ENCODE results near the gene SLC9A5. TPM values are rescaled to one million over a fixed set of nuclear protein-coding genes. Genes with fewer than 3 reads are reported as not detected.

SLC9A5 gene
- total and polyA plus RNA-seq, 9 of the 15 experiments (the other 6 are each of a cell fraction or from before 2014, with no cell fraction given): 0.06 to 3.1 (median 1.2) TPM

DNA sequence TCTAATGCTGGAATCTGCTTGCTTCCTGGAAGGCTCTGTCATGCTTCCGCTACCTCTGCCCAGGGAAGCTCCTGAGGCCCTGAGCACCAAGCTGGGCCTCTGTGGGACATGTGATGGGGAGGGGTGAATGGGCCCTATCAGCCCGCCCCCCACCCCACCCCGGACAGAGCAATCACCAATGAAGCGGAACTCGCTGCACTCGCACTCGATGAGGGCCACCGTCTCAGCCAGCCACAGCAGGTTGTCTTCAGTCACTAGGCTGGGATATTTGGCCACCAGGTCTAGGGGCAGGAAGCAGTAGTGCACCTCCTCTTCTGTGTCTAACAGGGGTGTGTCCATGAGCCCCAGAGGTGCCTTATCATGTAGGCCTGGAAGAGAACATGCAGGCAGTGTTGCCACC lies 54.2 kb downstream of the SLC9A5 start:
- no TSS peak for BruUV-seq (replicated peaks)
- in situ Hi-C loops (cut with MboI) (no loop called here), intact Hi-C loops (cut with micrococcal nuclease) (no loop called here)
- TF ChIP-seq SP2 (IDR thresholded peaks at IDR 0.05; ENCODE audit: extremely low read depth, low read depth, low read length, poor library complexity, severe bottlenecking): no peak
- TF ChIP-seq, protein P1, sequence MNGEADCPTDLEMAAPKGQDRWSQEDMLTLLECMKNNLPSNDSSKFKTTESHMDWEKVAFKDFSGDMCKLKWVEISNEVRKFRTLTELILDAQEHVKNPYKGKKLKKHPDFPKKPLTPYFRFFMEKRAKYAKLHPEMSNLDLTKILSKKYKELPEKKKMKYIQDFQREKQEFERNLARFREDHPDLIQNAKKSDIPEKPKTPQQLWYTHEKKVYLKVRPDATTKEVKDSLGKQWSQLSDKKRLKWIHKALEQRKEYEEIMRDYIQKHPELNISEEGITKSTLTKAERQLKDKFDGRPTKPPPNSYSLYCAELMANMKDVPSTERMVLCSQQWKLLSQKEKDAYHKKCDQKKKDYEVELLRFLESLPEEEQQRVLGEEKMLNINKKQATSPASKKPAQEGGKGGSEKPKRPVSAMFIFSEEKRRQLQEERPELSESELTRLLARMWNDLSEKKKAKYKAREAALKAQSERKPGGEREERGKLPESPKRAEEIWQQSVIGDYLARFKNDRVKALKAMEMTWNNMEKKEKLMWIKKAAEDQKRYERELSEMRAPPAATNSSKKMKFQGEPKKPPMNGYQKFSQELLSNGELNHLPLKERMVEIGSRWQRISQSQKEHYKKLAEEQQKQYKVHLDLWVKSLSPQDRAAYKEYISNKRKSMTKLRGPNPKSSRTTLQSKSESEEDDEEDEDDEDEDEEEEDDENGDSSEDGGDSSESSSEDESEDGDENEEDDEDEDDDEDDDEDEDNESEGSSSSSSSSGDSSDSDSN (IDR thresholded peaks at IDR 0.05; ENCODE audit: borderline replicate concordance in 1 of 2, low read depth in 2 of 2, low read length in 2 of 2): 0 out of 4 replicates have a peak, but pooled peaks of 1 of the 2 experiments have one; percentile 38
- TF ChIP-seq, protein P2, sequence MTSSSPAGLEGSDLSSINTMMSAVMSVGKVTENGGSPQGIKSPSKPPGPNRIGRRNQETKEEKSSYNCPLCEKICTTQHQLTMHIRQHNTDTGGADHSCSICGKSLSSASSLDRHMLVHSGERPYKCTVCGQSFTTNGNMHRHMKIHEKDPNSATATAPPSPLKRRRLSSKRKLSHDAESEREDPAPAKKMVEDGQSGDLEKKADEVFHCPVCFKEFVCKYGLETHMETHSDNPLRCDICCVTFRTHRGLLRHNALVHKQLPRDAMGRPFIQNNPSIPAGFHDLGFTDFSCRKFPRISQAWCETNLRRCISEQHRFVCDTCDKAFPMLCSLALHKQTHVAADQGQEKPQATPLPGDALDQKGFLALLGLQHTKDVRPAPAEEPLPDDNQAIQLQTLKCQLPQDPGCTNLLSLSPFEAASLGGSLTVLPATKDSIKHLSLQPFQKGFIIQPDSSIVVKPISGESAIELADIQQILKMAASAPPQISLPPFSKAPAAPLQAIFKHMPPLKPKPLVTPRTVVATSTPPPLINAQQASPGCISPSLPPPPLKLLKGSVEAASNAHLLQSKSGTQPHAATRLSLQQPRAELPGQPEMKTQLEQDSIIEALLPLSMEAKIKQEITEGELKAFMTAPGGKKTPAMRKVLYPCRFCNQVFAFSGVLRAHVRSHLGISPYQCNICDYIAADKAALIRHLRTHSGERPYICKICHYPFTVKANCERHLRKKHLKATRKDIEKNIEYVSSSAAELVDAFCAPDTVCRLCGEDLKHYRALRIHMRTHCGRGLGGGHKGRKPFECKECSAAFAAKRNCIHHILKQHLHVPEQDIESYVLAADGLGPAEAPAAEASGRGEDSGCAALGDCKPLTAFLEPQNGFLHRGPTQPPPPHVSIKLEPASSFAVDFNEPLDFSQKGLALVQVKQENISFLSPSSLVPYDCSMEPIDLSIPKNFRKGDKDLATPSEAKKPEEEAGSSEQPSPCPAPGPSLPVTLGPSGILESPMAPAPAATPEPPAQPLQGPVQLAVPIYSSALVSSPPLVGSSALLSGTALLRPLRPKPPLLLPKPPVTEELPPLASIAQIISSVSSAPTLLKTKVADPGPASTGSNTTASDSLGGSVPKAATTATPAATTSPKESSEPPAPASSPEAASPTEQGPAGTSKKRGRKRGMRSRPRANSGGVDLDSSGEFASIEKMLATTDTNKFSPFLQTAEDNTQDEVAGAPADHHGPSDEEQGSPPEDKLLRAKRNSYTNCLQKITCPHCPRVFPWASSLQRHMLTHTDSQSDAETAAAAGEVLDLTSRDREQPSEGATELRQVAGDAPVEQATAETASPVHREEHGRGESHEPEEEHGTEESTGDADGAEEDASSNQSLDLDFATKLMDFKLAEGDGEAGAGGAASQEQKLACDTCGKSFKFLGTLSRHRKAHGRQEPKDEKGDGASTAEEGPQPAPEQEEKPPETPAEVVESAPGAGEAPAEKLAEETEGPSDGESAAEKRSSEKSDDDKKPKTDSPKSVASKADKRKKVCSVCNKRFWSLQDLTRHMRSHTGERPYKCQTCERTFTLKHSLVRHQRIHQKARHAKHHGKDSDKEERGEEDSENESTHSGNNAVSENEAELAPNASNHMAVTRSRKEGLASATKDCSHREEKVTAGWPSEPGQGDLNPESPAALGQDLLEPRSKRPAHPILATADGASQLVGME (CRISPR knock-in tag; IDR thresholded peaks at IDR 0.05): no peak
- Histone ChIP-seq H3K4me1 (replicated peaks in 1 of 2; ENCODE audit: control insufficient read depth in 2 of 2, insufficient read depth in 2 of 2, low read length in 2 of 2) (peaks cover 0 to 10% of the 10 kb centered on the region in 2 experiments; a peak in 1 of 5 replicates), H3K9ac (ENCODE audit: insufficient read depth in 1 of 2, low read depth in 2 of 2, low read length in 2 of 2) (no peak overlapping the region), H3K9me1 (ENCODE audit: control insufficient read depth, insufficient read depth, low read length) (no peaks in the 10 kb centered on the region), H3K4me3 (no peak overlapping the region), H4K20me1 (replicated peaks; ENCODE audit: control insufficient read depth, insufficient read depth, low read length) (no peaks in the 10 kb centered on the region), H3K36me3 (ENCODE audit: control insufficient read depth, insufficient read depth, low read length) (no peaks in the 10 kb centered on the region), H3K27me3 (ENCODE audit: control insufficient read depth in 2 of 2, insufficient read depth in 2 of 2, low read length in 2 of 2) (peaks cover 10 to 12% of the 10 kb centered on the region in 2 experiments; a peak in 4 of 5 replicates), H2AFZ (ENCODE audit: low read depth, low read length) (no peak overlapping the region), H3K4me2 (ENCODE audit: insufficient read depth, low read length) (no peak overlapping the region), H3K27ac (ENCODE audit: extremely low read depth, low read depth, low read length) (no peak overlapping the region), H3K9me3 (replicated peaks; ENCODE audit: control insufficient read depth, insufficient read depth, low read depth, low read length) (no peaks in the 10 kb centered on the region), H3K79me2 (ENCODE audit: control insufficient read depth, insufficient read depth, low read length) (no peaks in the 10 kb centered on the region)
- ATAC-seq (peak; percentile 81), FAIRE-seq (no peak), DNase-seq (ENCODE audit: extremely low read depth in 1 of 4, low spot score in 3 of 4) (peak in 3 of 4 experiments; percentile 30 to 53 (median 43))
- WGBS (ENCODE audit: insufficient coverage, low coverage, missing lambda C conversion rate): 29% methylated on average over 4 of the region's 8 CpGs
- CTCF ChIA-PET (ENCODE audit: low intra/inter-chr PET ratio): no interaction called here
- POLR2A ChIA-PET: interaction anchor here (0.5 to 0.9 kb wide), 3 partner anchors 14 to 42 kb away, joined by 3 read pairs; no protein-coding TSS in a partner anchor

Measured in K562 (cell line).